SIG-M5 (cell line): ENCODE results near the gene GPA33.

Experiments used
- DNase-seq: peaks from one replicate; lab custom pipeline; 2025; lab: John Stamatoyannopoulos, UW

Gene GPA33

GRCh38 chr1:167086033-167086432 lies 4.1 kb downstream of the GPA33 start:
- no peak for DNase-seq

DNA sequence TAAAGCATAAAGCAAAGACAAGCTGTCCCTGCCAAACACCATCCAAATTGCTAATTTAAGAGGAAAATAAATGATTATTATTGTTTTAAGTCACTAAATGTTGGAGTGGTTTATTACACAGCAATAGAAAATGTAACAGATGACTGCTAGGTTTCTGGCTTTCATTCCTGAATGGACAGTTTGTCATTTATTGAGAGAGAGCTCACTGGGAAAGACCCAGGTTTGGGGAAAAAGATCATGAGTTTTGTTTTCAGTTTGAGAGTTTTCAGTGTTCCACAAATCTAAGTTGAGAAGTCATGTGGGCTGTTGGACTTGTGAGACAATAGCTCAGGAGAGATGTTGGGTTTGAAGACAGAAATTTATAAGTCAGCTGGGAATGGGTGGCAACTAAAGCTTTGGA lies 5.4 kb downstream of the GPA33 start:
- no peak for DNase-seq

- DNase-seq: no peak
Measured at GRCh38 chr1:167083871-167084270, 6.3 kb downstream of the GPA33 start.

GRCh38 chr1:167083066-167083665 lies 7.0 kb downstream of the GPA33 start:
- no peak for DNase-seq

DNA sequence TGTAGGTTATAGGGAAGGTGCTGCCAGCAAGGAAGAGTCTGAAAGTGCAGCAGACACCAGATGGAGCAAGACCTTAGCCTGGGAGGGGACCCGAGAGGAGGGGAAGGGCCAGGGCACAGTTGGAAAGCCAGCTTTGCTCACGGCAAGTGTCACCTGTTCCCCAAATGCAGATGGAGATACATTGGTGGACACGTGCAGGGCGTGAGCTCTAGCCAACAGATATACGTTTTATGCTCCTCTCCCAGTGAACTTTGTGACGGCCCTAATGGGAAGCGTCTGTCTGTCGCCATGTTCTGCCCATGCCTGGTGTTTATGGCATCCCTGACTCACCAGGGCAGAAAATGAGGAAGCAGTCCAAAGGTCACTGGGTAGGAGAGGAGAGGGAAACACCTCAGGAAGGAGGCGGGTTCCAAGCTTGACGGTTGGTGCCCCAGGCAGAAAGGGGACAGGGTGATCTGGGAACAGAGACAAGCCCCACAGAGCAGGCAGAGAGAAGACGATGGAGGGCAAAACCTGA lies 7.6 kb downstream of the GPA33 start:
- DNase-seq: no peak

- DNase-seq: no peak
Measured at GRCh38 chr1:167081594-167082156, 8.5 kb downstream of the GPA33 start.

- DNase-seq: no peak
Measured at GRCh38 chr1:167077868-167078210, 12.3 kb downstream of the GPA33 start.

GRCh38 chr1:167077128-167077867 lies 12.9 kb downstream of the GPA33 start:
- no peak for DNase-seq

- no peak for DNase-seq
Measured at GRCh38 chr1:167076136-167076710, 14.0 kb downstream of the GPA33 start.

DNA sequence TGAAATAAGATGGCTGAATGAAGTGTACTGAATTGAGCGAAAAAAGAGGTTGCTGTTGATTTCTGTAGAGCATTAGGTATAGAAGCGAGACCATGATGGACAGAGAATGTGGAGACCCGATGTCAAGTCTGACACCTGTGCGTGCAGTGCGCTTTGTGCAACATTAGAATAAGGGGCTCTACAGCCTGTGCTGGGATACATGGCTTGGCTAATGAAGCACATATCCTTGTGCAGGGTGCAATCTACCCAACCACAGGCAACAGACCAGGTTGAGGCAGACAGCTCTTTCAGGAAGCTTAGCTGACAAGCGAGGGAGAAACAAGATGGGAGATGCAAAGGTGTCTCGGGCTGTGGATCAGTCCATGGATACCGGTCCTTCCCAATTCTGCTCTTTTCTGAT lies 18.9 kb downstream of the GPA33 start:
- DNase-seq: no peak

DNA sequence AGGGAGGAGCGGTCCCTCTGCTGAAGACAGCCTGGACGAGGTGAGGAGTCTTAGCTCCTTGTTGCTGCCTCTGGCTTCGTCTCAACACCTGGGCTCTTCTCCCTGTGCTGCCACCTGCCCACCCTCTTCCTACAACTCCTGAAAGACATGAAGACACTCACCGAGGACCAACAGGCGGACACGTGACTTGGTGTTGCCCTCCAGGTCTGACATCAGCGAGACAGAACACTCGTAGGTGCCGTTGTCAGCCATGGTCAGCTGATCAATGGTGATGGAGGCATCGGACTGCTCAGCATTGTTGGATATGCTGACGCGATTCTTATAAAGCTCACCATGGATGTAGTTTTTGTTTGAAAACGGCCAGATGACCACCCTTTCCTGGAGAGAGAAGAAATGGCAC lies 21.4 kb downstream of the GPA33 start:
- no peak for DNase-seq

DNA sequence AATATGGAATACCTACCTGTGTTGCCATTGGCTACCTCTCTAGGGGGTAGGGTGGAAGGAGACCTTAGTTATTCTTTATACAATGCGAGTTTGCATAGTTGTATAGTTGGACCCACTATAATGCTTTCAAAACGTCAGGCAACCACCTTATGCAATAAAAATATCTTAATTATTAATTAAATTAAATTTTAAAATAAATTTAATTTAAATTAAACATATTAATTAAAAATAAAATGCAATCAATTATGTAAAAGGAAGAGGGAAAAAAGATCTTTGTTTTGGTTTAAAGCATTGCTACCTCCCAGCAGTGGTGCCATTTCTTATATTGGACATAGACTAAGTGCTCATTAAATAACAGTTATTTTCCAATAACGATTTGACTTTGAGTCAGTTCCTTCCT lies 22.3 kb downstream of the GPA33 start:
- no peak for DNase-seq

DNA sequence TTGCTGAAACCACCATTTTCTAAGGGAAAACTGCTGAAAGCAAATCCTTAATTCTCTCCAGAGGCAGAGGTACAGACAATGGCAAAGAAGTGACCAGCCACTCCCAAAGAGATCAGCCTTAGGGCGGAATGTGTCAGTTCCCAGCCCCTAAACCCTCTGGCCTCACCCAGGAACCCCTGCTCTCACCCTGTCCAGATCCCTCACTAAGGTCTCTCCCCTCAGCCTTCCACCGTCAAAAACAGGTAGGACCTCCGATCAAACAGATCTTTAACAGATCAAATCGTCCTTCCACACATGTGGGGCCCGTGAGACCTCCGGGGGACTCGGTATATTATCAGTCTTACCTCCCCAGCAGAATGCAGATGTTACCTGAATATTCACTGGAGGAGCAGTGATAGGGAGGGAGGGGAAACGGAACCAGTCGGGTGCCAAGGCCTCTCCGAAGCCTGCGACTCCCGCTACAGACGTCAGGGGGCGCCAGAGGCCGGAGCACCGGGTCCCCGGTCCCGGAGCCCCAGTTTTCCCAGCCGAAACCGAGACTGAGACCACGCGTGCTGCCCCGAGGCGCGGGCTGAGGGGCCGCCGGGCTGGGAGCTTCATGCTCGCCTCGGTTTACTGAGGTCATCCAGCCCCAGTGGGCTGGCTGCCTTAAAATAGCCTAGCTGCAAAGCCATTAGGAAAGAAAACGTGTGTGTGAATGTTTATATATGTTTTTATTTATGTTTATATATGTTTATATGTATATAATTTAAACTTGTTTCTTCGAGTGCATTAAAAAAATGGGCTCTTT lies 23.6 kb downstream of the GPA33 start:
- no peak for DNase-seq

GRCh38 chr1:167065471-167065870 lies 24.7 kb downstream of the GPA33 start:
- no peak for DNase-seq

DNA sequence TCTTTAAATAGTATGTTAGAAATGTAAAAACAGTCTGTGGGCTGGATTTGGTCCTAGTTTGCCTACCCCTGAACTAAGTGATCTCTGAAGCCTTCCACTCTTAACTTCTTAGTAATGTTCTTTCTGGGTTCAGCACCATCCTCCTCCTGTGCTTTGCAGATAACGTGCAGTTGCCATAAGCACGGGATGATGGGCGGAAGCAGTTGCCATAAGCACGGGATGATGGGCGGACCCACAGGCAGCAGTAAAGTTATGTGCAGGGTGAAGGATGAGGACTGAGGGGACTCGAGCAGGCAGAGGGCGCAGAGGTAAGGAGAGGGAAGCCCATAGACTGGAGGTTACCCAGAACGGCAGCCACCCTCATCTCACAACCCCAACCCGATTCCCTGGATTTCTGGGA lies 25.6 kb downstream of the GPA33 start:
- no peak for DNase-seq

- no peak for DNase-seq
Measured at GRCh38 chr1:167061073-167061464, 29.1 kb downstream of the GPA33 start.

DNA sequence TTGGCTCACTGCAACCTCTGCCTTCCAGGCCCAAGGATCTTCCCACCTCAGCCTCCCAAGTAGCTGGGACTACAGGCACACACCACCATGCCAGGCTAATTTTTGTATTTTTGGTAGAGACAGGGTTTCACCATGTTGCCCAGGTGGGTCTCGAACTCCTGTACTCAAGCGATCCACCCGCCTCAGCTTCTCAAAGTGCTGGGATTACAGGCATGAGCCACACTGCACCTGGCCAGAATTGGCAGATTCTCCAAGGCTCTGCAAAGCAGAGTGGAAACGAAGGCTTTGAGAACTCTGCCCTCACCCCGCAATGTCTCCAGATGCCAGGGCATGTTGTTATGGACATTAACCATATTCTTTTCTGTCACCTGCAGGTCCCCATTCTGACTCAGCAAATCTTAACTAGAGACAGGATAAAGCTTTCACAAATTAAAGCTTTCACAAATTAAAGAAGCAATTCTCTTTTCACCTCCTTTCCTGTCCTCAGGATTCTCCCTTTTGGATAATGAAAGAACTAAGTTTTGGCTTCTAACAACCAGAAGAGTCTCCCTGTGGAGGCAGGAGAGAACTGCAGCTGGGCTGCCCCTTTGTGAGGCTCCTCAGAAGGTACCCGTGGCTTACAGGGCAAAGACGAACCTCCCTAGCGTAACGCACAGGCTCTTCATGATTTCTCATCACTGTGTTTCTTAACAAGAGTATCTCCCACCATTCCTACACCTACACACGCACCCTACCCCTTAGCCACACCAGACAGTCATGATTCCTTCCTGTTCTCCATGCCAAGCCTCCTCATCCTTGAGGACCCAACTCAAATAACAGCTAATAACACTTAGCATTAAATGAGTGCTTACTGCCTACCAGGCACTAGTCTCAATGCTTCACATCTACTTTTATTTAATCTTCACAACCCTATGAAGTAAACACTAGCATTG lies 29.8 kb downstream of the GPA33 start:
- DNase-seq: no peak

DNA sequence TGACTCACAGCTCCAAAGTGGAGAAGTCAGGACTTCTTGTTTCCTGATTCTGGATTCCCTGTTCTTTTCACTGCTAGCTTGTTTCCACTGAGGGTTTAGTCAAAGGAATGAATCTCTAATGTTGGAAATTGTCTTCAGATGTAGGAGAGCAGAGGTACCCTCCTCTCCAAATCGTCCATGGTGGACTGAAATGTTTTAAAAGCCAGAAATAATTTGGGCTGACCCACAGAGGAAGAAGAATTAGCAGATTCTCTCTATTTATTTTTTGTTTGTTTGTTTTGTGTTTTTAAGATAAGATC lies 30.4 kb downstream of the GPA33 start:
- no peak for DNase-seq

- no peak for DNase-seq
Measured at GRCh38 chr1:167059045-167059808, 30.9 kb downstream of the GPA33 start.

DNA sequence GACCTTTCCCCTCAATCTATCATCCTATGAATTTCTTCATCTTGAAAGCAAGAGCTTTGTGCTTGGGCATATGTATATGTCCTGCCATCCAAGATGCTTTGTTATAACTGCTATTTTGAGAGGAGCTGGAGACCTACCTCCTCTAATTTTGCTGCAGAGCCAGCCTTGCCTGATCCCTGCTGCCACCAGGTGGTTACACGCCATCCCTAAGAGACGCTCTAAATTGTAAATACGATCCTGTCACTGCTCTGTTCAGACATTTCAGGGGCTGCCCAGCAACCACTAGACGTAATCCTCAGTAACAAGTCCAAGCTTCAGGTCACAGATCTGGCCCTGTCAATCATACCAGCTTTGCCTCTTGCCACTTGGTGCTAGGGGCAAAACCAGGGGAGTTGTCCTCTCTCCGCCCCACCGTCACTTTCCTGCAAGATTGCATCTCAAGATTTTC lies 32.9 kb downstream of the GPA33 start:
- no peak for DNase-seq
